Transverse colon (tissue), 4 donors: ENCODE results near the gene CHD6. TPM values are rescaled to one million over a fixed set of nuclear protein-coding genes. Genes with fewer than 3 reads are reported as not detected.

Experiments used
- DNase-seq: peaks from one replicate; pipeline ENCODE4 v3.0.0-alpha.2; 2019
- H3K27ac ChIP-seq, 4 donors: fragments of 200-600 bp; sonication (generic); 2 replicates each; pipeline ENCODE4 v1.5.1; 2016 to 2018; ENCODE audit warnings: inconsistent platforms in 4 of 4
- H3K27me3 ChIP-seq: fragments of 200-600 bp; sonication (generic); 2 replicates; pipeline ENCODE4 v1.5.1; 2017; ENCODE audit warnings: inconsistent platforms
- H3K36me3 ChIP-seq, 4 donors: fragments of 200-600 bp; sonication (generic); 2 replicates each; pipeline ENCODE4 v1.5.1; 2017 to 2019; ENCODE audit warnings: inconsistent platforms in 4 of 4
- H3K4me1 ChIP-seq, 4 donors: fragments of 200-600 bp; sonication (generic); 2 replicates each; pipeline ENCODE4 v1.5.1; 2017 to 2020; ENCODE audit warnings: inconsistent platforms in 4 of 4
- H3K4me3 ChIP-seq, 4 donors: fragments of 200-600 bp; sonication (generic); 1 replicate in 1 of 4; 2 replicates in 3 of 4; pipeline versions ENCODE4 v1.5.1 to v1.6.1; 2017 to 2019; ENCODE audit warnings: inconsistent platforms in 4 of 4
- H3K9me3 ChIP-seq, 2 donors: fragments of 200-600 bp; sonication (generic); 2 replicates each; pipeline ENCODE4 v1.5.1; 2017 to 2019; ENCODE audit warnings: inconsistent platforms in 2 of 2
- CTCF ChIP-seq, 5 experiments: fragments of 200-600 bp in 3 of 5; fragments of 450-650 bp in 2 of 5; sonication (generic) in 3 of 5; IDR thresholded peaks; 1 replicate in 2 of 5; 2 replicates in 3 of 5; pipeline ENCODE4 v1.5.1; 2016 to 2017; ENCODE audit warnings: antibody characterized with exemption in 5 of 5, inconsistent platforms in 3 of 5, mild to moderate bottlenecking in 2 of 5, moderate library complexity in 1 of 5
- EP300 ChIP-seq: sonication (generic); formaldehyde crosslinking; IDR thresholded peaks from one replicate; pipeline ENCODE4 v1.6.1; 2017; ENCODE audit warnings: antibody characterized with exemption, low read depth
- POLR2A ChIP-seq: fragments of 450-650 bp; IDR thresholded peaks from one replicate; pipeline ENCODE4 v1.6.1; 2016; ENCODE audit warnings: antibody characterized with exemption, mild to moderate bottlenecking, moderate library complexity
- POLR2AphosphoS5 ChIP-seq, 3 donors: sonication (generic); formaldehyde crosslinking; IDR thresholded peaks; one replicate each; pipeline ENCODE4 v1.6.1; 2016; ENCODE audit warnings: antibody characterized with exemption in 3 of 3
- WGBS, 2 donors: methylation state at CpG; one replicate each; pipeline ENCODE4 v1.1.5; 2018; ENCODE audit warnings: low coverage in 1 of 2; 5-methylcytosine and 5-hydroxymethylcytosine counted together
- in situ Hi-C, 4 donors: fragments of 200-750 bp; cut with MboI; loops; one replicate each; pipeline versions ENCODE4 v1.15.0 to v1.15.1; 2017; ENCODE audit warnings: low sequenced_read_pairs in 3 of 4, low pct_ligation_motif_present in 1 of 4, low pct_unique_long_range_greater_than_20kb in 1 of 4
- intact Hi-C: fragments of 100-400 bp; cut with DNase I; formaldehyde crosslinking; loops from one replicate; pipeline ENCODE4 v1.15.1; 2023; ENCODE audit warnings: low total_unique reads
- total RNA-seq, 4 donors: library from RNA; depleted of rRNA; stranded (reverse); fragments of >200 nt; gene quantifications; one replicate each; pipeline ENCODE4 v1.1.0, GENCODE V29; 2016

CHD6 gene
- total RNA-seq, 4 donors from 2014 or later: 27.3 to 42.1 (median 27.9) TPM

- peaks cover 7 to 35% (median 19%) of the 10 kb centered on the region in 4 donors for H3K4me1 ChIP-seq
- in situ Hi-C loops (no loop called here), intact Hi-C loops (no loop called here)
- no peak for DNase-seq
- no peaks in the 10 kb centered on the region for H3K36me3 ChIP-seq
- no peak for TF ChIP-seq EP300
- no peak for TF ChIP-seq POLR2AphosphoS5 (IDR thresholded peaks at IDR 0.05)
- TF ChIP-seq CTCF (IDR thresholded peaks at IDR 0.05): no peak
- H3K9me3 ChIP-seq: no peaks in the 10 kb centered on the region
- no peak overlapping the region for H3K4me3 ChIP-seq
- H3K27me3 ChIP-seq: no peaks in the 10 kb centered on the region
- no peak overlapping the region for H3K27ac ChIP-seq
- WGBS, 2 donors: 76% methylated on average over 2 of the region's 2 CpGs; no CpG with 5 or more reads in 1 of the 2 donors
Measured at GRCh38 chr20:41613321-41613720, 4.9 kb downstream of the CHD6 start.

- no peaks in the 10 kb centered on the region for H3K9me3 ChIP-seq
- in situ Hi-C loops: no loop called here
- TF ChIP-seq CTCF (IDR thresholded peaks at IDR 0.05) (no peak), POLR2AphosphoS5 (IDR thresholded peaks at IDR 0.05) (no peak), POLR2A (no peak), EP300 (no peak)
- H3K27me3 ChIP-seq: no peaks in the 10 kb centered on the region
- DNase-seq: no peak
- no peaks in the 10 kb centered on the region for H3K36me3 ChIP-seq
- H3K4me3 ChIP-seq: no peak overlapping the region
- intact Hi-C loops: no loop called here
- 55 to 79% methylated on average over 2 to 3 of the region's 3 CpGs for WGBS, 2 donors
- no peak overlapping the region for H3K27ac ChIP-seq
- peaks cover 0 to 15% (median 1%) of the 10 kb centered on the region in 4 donors for H3K4me1 ChIP-seq
Measured at GRCh38 chr20:41609474-41609873, 8.7 kb downstream of the CHD6 start.

GRCh38 chr20:41608606-41609005, 9.6 kb downstream of the CHD6 start:
- intact Hi-C loops (no loop called here), in situ Hi-C loops (no loop called here)
- WGBS, 2 donors: 76 to 80% methylated on average over 1 to 2 of the region's 2 CpGs
- DNase-seq: no peak
- Histone ChIP-seq H3K27ac (no peak overlapping the region), H3K9me3 (no peaks in the 10 kb centered on the region), H3K36me3 (no peaks in the 10 kb centered on the region), H3K27me3 (no peaks in the 10 kb centered on the region), H3K4me3 (no peak overlapping the region), H3K4me1 (peaks cover 0 to 10% (median 1%) of the 10 kb centered on the region in 4 donors)
- TF ChIP-seq EP300: no peak
- TF ChIP-seq POLR2A: no peak
- TF ChIP-seq POLR2AphosphoS5 (IDR thresholded peaks at IDR 0.05): no peak
- no peak for TF ChIP-seq CTCF (IDR thresholded peaks at IDR 0.05)

GRCh38 chr20:41607791-41608190, 10.4 kb downstream of the CHD6 start:
- Histone ChIP-seq H3K36me3 (no peaks in the 10 kb centered on the region), H3K4me1 (peaks cover 0 to 6% (median 1%) of the 10 kb centered on the region in 4 donors), H3K27me3 (no peaks in the 10 kb centered on the region), H3K4me3 (no peak overlapping the region), H3K9me3 (no peaks in the 10 kb centered on the region), H3K27ac (no peak overlapping the region)
- TF ChIP-seq POLR2A: no peak
- no peak for TF ChIP-seq EP300
- no peak for TF ChIP-seq CTCF (IDR thresholded peaks at IDR 0.05)
- TF ChIP-seq POLR2AphosphoS5 (IDR thresholded peaks at IDR 0.05): no peak
- intact Hi-C loops (no loop called here), in situ Hi-C loops (no loop called here)
- DNase-seq: no peak
- WGBS, 2 donors: 83 to 84% methylated on average over 1 of the region's 1 CpG
